GM19240 (cell line): ENCODE measurements around the gene GRIP1.

Experiments
- DNase-seq: peaks from one replicate; pipeline ENCODE4 v3.0.0; 2011; ENCODE audit warnings: low spot score; ENCODE audit not compliant: insufficient read length

GRIP1 gene

DNA sequence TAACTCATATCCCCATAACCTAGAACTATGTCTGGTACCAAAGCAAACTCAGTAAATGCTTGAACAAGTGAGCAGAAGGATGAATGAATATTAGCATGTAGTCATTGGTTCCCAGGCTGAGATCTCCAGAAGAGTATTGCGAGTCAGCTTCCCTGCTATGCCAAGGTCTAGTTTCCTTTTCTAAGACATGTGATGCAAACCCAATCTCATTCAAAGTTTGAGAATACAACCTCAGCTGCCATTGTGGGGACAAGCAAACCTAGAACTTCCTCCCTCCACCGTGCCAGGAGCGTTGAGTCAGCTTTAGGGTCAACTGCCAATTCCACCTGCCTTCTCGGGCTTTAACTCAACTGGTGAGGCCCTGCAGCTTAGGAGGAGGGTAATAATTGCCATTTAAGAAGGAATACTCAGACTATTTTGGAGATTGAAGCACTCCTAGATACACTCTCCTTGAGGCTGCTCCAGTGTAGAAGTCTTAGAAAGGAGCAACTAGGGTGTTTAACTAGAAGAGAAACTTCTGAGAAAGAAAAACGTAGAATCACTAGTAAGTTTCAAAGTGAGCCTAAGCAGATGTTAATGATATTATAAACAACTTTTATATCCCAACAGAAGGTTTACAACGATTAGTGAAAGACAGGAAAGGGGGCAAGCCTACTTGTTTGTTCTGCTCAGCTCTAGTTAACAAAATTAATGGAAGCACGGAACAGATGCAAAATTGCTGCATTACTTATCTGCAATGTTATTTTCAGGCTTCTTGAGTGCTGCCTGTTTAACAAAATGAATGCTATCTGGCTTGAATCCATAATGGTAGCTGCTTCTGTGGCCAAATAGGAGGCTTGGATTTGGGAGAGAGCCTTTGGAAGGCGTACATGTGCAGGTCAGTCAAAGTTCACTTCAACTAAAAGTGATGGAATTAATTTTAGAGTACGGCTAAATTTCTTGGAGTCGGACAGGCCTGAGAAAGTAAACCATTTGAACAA, 279.7 kb downstream of the GRIP1 start:
- DNase-seq = no peak

DNA sequence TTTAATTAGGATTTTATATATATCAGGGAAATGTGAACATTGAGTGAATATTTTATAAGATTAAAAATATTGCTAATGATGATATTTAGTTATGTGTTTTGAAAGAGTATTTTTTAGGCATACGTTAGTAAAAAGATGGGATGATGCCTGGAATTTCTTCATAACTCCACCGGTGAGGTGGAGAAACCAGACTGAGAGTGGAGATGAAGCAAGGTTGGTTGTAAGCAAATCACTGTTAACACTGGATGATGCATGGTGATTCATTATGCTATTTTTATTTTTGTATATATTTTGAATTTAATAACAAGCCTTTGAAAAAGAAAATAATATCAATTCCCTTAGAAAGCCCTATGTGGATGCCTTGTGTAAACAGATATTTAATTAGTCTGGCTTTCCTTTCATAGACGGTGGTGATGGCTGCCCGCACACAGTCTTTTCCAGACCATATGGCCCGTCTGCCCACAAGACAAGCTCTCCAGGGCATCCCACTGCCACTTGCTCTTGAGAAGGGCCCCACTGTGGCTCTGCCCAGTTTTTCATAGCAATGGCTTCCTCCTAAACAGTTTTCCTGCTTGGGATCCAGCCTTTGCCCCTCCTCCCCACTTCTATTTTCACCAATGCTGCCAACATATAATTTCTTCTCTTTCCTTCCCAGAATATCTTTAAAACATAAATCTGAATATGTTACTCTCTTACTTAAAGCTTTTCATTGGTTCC, 281.1 kb downstream of the GRIP1 start:
- DNase-seq = no peak

DNA sequence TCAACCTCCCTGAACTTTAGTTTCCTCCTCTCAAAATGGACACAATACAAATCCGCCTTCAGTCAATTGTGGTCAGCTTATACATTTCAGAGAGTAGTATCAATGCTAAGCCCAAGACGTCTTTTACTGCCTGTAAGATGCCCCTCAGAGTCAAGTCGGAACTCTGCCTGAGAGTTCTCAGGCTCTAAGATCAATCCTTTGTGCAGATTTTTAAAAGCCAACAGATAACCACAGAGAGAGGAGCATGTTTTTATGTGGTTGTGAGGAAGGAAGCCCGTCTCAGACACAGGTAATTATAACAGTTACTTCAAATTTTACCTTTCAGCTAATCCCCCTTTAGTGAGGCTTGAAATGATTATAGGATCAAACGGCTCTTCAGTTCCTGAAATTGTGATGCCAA, 285.0 kb downstream of the GRIP1 start:
- no peak for DNase-seq

DNA sequence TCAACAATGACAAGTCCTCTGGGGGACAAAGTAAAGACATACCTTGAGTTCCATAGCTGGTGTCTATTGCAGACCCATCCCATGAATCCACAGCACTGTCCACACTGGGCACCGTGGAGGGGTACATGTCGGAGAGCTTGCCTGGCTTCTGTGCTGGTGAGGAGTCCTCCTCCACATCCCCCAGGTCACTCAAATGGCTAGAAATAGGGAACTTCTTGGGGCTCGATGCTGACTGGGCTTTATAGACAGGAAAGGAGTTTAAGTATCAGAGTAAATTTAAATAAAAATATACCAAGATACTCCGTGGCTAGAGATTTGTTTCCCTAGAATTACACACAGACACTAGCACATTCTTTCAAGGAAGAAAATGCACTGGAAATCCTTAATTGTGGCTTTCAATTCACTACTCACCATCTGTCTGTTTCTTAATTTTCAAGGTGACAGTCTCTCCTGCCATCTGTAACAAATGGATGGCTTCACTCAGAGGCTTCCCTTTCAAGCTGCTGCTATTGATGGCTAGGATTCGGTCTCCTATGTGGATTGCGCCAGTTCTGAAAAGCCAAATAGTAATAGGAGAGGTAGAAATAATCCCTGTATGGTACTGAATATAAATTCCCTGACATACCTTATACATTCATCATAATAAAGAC, 286.5 kb downstream of the GRIP1 start:
- no peak for DNase-seq

DNA sequence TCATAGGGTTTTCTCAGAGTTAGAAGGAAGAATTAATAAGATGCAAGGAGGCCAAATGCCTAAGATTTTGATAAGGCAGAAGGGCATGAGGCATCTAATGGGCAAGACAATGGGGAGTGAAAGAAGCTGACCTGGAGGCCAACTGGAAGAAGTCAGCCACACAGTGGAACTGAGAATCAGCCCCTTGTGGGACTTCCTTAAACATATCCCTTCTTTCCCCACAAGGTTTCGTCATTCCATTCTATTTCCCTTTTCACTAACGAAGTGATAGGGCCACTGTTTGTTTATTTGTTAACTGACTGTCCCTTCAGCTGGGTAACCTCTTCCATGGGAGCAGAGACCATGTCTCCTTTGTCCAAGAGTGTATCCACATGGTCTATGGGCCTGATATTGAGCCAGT, 290.4 kb downstream of the GRIP1 start:
- no peak for DNase-seq

DNA sequence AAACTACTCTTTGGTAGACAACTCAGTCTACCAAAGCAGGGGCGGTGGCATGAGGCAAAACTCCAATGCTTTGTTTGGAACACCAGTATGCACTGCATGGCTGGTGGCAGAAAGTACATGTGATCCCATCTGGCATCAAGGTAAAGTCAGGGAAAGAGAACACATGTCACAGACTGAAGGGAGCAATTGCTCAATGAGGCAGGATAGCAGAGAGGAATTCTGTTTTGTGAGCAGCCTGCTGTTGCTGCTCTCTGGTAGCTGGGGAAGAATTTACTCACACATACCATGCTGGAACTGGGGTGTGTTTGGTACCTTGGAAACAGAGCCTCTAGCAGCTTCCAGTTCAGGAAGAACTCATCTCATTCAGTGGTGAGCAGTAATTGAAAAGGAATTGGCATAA, 291.8 kb downstream of the GRIP1 start:
- no peak for DNase-seq

DNA sequence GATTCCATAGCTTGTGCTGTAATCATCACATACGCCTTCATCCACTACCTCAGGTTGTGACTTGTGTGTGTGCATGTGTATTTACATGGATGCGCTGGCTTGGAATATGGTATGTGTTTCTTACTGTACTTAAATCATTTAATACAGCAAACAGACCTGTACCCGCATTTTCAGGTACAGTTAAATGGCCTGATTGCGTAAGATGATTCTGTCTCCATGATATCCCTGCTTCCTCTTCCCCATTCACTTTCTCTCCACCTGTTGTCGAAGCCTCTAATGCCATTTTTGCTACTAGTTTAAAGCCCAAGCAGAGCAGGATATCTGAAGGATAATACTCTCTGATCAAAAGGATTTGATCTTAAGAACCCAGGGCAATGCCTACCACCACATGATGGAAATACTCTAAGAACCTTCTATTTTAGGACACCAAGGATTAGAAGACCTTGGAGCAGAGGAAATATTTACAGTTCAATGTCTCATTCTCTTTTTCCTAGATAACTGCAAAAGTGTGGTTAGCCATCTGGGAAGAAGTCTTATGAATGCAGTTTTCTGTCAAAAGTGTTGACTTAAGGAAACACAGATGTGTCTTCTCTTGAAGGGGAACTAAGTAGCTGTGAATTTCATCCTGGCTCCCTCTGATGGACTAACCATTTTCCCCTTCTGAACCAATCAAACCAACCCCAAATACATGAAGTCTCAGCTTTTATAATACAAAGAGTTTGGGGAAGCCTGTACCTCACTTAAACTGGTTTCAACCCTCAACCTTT, 297.9 kb downstream of the GRIP1 start:
- no peak for DNase-seq

DNA sequence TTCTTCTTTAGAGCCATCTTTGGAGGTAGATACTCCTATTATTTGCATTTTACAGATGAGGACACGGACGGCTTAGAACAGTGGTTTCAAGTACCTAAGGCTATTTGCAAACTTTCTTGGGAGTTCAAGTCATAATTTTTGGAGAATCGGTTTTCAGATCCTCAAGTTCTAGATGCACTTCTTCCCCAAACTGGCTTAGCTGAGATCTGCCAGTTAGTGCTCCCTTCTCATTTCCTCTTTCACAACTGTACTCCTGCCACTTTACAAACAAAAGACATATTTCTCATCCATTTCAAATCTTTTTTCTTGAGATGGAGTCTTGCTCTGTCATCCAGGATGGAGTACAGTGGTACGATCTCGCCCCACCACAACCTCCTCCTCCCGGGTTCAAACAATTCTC, 299.3 kb downstream of the GRIP1 start:
- DNase-seq = no peak

DNA sequence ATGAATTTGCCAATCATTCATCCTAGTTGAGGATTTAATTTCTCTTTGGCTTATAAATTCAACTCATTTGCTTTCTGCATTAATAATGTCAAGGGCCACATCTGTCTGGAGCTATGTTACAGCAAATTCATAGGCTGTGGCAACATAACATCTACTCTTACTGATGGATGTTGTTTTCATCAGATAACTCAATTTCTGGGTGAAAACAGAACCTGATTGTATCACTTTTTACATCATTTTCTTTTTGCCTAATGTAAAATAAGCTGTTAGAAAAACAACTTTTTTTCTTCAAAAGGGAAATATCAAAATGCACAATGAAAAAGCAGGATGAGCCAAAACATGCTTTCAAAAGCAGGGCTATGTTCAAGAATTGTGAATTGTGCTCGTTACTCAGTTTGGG, 303.3 kb downstream of the GRIP1 start:
- no peak for DNase-seq

DNA sequence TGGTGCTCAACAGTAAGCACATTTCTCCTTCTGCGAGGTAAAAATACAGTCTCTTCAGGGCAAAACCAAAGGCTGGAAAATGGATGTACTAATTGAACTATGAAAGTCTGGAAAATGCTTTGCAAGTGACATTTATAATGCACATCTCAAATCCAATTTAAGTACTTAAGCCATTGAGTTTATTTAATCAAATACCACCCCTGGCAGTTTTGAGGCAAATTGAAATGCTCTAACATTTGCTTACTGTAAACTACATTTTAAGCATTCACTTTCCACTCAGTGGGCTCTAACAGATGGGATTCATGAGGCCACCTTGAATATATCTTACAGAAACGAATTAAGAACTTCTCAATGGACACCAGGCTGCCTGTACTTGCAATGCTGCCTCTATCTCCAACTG, 306.9 kb downstream of the GRIP1 start:
- DNase-seq = no peak

DNA sequence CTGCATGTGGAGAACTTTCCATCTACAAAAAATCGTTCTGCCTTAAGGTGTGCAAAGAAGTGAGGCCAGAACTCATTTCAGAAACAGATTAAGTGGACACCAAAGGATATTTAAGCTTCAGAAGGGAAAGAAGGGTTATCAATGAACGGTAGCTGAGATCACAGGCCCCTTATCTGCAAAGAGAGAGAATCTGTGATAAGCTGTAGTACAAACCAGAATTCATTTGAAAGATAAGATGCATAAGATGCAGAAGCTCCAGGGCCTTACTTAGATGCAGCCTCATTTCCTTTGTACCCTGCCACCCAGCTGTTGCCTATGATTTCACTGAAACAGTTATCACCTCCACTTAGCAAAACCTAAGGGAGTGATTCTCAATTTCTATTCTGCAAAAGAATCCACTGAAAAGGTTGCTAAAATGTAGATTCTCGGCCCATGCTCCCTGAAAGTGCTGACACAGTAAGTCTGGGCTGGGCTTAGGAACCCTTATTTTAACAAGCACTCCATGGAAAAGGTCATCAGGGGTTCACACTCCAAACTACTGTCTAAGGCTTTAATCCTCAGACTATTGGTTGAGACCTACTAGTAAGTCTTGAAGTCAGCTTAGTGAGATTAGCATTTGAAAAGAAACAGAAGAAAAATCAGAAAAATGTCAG, 311.7 kb downstream of the GRIP1 start:
- no peak for DNase-seq

DNA sequence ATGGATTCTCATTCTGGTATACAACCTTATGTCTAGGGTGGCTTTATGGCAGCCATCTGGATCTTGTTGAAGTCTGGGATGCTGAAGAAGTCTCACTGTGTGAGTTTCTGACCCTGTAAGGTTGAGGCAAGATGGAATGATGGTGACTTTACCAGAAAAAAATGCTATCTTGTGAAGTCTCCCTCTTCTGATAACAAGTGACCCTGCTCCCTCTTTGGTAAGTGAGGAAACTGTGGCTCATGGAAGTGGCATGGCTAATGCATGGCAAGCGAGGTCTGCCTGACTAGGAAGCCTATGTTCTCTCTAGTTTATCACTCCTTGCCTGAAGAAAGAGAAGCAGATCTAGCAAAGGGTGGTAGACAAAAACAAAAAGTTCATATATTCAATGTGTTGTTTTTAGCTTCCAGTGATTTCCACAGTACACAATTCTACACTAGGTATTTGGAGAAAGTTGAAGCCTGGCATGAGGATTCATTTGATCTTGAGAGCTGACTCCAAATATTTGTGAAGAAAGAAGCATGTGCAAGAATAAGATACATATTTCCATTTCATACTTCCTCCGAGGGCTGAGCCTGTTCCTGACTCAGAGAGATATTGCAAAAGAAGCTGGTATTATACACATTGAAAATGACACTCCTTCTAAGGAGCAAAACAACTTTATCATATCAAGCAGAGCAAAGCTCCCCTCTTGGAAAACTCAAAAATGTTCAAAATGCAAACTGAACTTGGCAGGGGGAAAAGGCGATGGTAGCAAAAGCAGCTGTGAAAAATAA, 313.0 kb downstream of the GRIP1 start:
- no peak for DNase-seq

DNA sequence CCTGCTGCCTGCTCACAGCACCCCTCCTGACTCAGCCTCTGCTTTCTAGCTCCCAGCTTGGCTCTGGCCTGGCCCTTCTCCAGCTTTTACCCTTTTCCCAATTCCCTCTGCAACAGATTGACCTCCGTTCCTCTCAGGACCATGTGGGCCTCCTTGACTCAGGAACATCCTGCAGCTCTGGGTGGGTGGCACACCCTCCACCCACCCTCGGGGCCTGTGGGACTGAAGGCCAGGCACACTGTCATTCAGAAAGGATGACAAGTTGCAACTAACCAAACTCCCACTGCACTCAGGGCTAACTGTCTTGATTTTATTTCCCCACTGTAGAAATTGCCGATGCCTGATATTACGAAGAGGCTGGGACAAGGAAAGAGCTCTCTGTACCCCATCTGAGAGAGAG, 317.2 kb downstream of the GRIP1 start:
- no peak for DNase-seq

DNA sequence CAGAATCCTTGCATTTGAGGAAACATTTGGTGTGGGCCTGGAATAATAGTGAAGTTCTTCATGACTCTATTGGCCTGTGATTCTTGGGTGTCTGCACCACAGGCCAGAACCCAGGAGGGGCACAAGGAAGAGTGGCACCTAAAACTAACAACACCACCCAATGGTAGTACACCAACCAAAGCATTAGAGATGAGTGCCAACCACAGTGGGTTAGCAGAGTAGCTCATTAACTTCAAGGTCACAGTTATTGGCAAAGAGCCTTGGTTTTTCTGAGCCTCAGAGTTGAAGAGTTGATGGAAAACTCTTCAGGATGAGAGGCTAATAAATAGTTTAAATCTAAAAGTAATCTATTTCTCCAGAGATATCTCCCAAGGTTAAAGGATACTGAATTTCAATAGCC, 319.6 kb downstream of the GRIP1 start:
- no peak for DNase-seq

DNA sequence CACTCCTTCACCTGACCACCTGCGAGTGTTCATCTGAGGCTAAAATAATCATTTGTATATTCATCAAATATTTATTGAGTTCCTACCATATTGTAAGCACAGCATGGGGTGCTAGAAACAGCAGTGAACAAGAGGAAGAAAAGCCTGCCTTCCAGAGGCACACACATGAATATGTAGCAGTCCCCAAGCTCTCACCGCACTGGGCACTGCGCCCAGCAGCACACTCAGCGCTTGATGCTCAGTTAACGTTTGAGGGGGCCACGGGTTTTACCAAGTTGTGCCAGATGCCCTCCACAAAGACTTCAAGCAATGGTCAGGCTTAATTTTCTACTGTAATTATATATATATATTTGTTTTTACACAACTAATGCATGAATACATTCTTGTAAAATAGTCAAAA, 324.6 kb downstream of the GRIP1 start:
- DNase-seq = no peak

DNA sequence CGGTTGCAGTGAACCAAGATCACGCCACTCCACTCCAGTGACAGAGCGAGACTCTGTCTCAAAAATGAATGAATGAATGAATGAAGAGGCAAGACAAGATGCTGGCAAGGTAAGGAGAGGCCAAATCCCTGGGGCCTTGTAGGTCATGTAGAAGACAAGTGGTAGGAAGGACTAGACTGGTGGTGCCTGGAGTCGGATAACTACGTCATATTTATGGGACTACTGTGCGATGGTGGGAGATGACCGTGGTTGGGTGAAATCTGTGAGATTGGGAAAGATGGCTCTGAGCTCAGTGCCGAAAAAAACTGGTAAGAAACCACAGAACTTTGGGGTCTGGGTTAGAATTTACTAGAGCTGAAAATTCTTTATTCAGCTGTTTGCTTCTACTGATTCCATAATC, 326.0 kb downstream of the GRIP1 start:
- DNase-seq = no peak

DNA sequence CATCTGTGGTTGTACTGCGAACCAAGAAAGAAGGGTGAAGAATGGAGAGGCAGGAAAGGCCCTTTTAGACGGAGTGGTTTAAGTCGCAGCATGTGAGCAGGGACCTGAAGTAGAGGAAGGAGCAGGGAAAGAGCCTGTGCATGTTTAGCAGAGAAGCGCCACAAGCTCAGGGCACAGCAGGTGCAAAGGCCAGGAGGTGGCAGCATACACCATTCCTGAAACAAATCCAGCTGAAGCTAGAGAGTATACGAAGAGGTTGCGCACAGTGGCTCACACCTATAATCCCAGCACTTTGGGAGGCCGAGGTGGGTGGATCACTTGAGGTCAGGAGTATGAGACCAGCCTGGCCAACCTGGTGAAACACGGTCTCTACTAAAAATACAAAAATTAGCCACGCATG, 326.7 kb downstream of the GRIP1 start:
- DNase-seq = no peak

DNA sequence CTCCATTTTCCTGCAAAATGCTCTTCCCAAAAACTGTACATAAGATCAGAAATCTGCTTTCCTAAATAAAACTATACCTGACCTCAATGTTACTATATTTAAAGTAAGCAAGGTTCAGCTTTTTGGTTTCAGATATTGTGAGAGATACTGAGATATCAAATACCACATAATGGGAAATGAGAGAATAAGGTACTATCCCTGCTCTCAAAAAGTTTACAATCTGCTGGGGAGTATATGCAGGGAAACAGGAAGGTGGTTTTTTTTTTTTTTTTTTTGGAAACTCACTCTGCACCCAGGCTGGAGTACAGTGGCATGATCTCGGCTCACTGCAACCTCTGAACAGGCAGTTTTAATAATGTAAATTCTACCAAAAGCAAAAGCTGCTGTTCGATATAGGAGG, 327.6 kb downstream of the GRIP1 start:
- DNase-seq = no peak

DNA sequence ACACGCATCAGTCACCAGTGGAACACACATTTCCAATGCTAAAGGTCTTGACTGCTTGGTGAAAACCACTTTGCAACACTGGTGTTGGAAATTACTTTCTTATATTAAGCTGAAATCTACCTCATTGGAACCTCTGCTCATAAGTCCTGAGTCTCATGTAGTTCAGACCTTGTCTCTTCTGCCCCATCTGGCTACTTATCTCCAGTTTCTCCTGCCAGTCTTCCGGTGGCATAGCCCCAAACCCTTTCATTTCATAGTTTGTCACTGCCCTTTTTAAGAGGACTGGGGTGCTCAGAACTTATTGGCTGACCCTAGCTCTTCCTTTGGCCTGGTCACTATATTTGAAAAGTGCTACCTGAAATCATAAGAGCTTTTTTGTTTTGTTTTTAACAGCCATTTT, 332.9 kb downstream of the GRIP1 start:
- no peak for DNase-seq

DNA sequence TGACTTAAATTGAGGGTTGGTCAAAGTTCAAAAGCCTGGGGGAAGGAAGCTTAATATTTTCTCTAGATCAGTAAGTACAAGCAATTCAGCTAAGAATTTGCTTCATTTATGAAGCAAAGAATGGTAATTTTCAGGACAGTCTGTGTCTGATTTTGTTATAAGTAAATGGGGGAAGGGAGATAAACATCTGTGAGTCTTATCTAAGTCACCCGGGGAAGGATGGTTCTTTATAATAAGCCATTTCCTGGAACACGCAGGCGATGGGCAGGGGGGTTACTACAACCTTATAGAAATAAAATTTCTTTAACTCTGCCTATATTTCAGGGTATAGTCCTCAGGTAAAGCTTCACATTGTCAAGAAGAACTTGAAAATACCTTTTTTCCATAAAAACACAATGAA, 333.7 kb downstream of the GRIP1 start:
- DNase-seq = no peak
